OCI-LY1 (cell line): ENCODE results near the gene JPT2.
A peak's percentile ranks its signal among the peaks of the same experiment; 100 is the strongest.

Experiments
- H2AFZ ChIP-seq: fragments of 200-600 bp; sonication (generic), shearing (Covaris generic); 2 replicates; pipeline ENCODE4 v1.6.0; 2014; ENCODE audit warnings: antibody characterized with exemption, mild to moderate bottlenecking, low read length
- H3F3A ChIP-seq: fragments of 200-600 bp; sonication (generic), shearing (Covaris generic); 2 replicates; pipeline ENCODE4 v1.6.0; 2014; ENCODE audit warnings: mild to moderate bottlenecking, antibody characterized with exemption, low read length, moderate library complexity; ENCODE audit not compliant: insufficient read depth
- H3K27ac ChIP-seq: fragments of 200-600 bp; sonication (generic); 2 replicates; pipeline ENCODE4 v1.5.1; 2014; ENCODE audit warnings: low read length, mixed run types, mild to moderate bottlenecking, low read depth; ENCODE audit not compliant: poor library complexity, severe bottlenecking
- H3K27me3 ChIP-seq: fragments of 200-600 bp; sonication (generic); 2 replicates; pipeline ENCODE4 v1.6.0; 2014; ENCODE audit warnings: antibody characterized with exemption, mild to moderate bottlenecking, low read length, moderate library complexity; ENCODE audit not compliant: insufficient read depth
- H3K36me3 ChIP-seq: fragments of 200-600 bp; sonication (generic); 2 replicates; pipeline ENCODE4 v1.6.1; 2014; ENCODE audit warnings: mild to moderate bottlenecking, antibody characterized with exemption, low read length, moderate library complexity, mixed read lengths; ENCODE audit not compliant: insufficient read depth
- H3K4me1 ChIP-seq: fragments of 200-600 bp; sonication (generic); 2 replicates; pipeline ENCODE4 v1.5.1; 2014; ENCODE audit warnings: mild to moderate bottlenecking, low read length, moderate library complexity; ENCODE audit not compliant: insufficient read depth, severe bottlenecking
- H3K4me2 ChIP-seq: fragments of 200-600 bp; sonication (generic), shearing (Covaris generic); 2 replicates; pipeline ENCODE4 v1.6.1; 2014; ENCODE audit warnings: low read length
- H3K4me3 ChIP-seq: fragments of 200-600 bp; sonication (generic); 2 replicates; pipeline ENCODE4 v1.5.1; 2014; ENCODE audit warnings: low read length, low read depth, mild to moderate bottlenecking, mixed read lengths; ENCODE audit not compliant: poor library complexity, severe bottlenecking
- H3K79me2 ChIP-seq: fragments of 200-600 bp; shearing (Covaris generic); 2 replicates; pipeline ENCODE4 v1.6.1; 2016; ENCODE audit warnings: mixed run types, low read length, mixed read lengths; ENCODE audit not compliant: insufficient read depth
- H3K9ac ChIP-seq: fragments of 200-600 bp; sonication (generic), shearing (Covaris generic); 2 replicates; pipeline ENCODE4 v1.6.1; 2014; ENCODE audit warnings: mild to moderate bottlenecking, low read length, mixed read lengths
- H3K9me2 ChIP-seq: fragments of 200-600 bp; sonication (generic), shearing (Covaris generic); 2 replicates; pipeline ENCODE4 v1.6.1; 2014; ENCODE audit warnings: low read depth, mild to moderate bottlenecking, low read length, mixed read lengths
- H3K9me3 ChIP-seq: fragments of 200-600 bp; shearing (Covaris generic); 2 replicates; pipeline ENCODE4 v1.6.1; 2014; ENCODE audit warnings: low read length, mixed read lengths
- H4K20me1 ChIP-seq: fragments of 200-600 bp; sonication (generic), shearing (Covaris generic); 2 replicates; pipeline ENCODE4 v1.6.0; 2016; ENCODE audit warnings: mild to moderate bottlenecking, low read length; ENCODE audit not compliant: insufficient read depth
- CTCF ChIP-seq: fragments of 200-600 bp; sonication (generic), shearing (Covaris generic); IDR thresholded peaks from 2 replicates; pipeline ENCODE4 v1.5.1; 2017; ENCODE audit warnings: mild to moderate bottlenecking, antibody characterized with exemption, low read length, moderate library complexity, mixed read lengths
- EZH2 ChIP-seq: fragments of 200-600 bp; sonication (generic), shearing (Covaris generic); IDR thresholded peaks from 2 replicates; pipeline ENCODE4 v1.8.0; 2017; ENCODE audit warnings: borderline replicate concordance, mixed run types, mild to moderate bottlenecking, antibody characterized with exemption, low read length, moderate library complexity, mixed read lengths

Gene JPT2

DNA sequence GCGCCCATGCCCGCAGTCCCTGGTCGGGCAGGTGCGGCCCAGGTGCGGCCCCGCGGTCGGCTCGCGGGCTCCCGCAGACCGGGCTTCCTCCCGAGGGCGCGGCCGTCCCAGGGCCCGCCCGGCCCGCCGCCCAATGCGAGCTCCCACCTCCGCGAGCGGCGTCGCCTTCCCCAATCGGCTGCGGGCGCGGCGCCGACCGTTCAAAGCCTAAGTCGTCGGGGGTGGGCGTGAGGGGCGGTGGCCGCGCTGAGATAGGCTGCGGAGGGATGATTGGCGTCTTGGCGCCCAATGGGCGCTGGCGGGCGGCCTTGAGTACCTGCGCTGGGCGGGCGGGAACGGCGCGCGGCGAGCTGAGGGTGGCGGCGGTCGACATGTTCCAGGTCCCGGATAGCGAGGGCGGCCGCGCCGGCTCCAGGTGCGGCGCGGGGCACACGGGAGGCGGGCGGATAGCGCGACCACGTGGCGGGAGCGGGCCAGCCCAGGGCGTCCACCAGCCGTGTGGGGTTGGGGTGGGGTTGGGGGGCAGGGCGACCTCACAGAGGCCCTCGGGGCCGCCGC, at the start of gene JPT2:
JPT2 (plus strand) TSS at position 338 of the 558 bp plus-strand sequence; CDS start at position 372, 34 bp downstream.
- Histone ChIP-seq H3K4me1 (peaks cover 34% of the 10 kb centered on the region), H3K27ac (peak within 1 kb of the TSS; percentile 56), H3K9me3 (no peaks in the 10 kb centered on the region), H3K4me2 (peak within 1 kb of the TSS; percentile 74), H3K27me3 (no peaks in the 10 kb centered on the region), H3K9ac (peak within 1 kb of the TSS; percentile 82), H4K20me1 (no peaks in the 10 kb centered on the region), H3F3A (no peaks in the 10 kb centered on the region; the same call in 1 of the 2 replicates), H3K9me2 (no peaks in the 10 kb centered on the region), H3K4me3 (peak within 1 kb of the TSS; percentile 88), H2AFZ (no peak within 1 kb of the TSS), H3K79me2 (peaks cover 44% of the 10 kb centered on the region), H3K36me3 (peaks cover 53% of the 10 kb centered on the region)
- TF ChIP-seq CTCF (no peak), EZH2 (no peak)

DNA sequence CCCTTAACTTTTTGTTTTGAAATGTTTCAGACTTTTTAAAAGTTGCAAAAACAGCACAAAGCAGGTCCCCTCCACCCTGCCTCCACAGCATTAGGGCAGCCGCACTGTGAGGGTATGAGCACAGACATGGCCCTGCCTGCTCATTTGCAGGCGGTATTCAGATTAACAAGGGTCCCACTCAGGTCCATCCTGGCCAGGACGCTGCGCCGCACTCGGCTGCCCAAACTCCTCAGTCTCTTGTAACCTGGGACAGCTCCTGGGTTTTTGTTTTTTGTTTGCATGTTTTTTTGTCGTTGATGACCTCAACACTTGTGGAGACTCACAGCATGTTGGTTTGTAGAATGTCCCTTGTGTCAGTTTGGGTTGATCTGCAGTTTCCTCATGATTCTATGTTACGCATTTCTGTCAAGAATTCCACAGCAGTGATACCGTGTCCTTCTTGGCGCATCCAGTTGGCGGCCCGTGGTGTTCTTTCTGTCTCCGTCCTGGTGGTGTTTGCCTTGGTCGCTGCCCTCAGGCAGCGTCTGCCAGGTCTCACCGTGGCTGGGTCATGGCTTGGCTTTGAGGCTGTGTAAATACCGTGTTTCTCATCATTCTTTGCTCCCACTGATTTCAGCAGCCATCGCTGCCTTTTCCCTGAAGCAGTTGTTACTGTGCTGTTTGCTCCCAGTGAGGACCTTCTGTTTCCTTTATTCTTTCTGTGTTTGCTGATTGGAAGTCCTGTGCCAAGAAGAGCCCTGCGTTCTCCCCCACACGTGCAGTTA, 47.4 kb upstream of the JPT2 start:
- Histone ChIP-seq H3K79me2 (0 out of 2 replicates have a peak, but pooled peaks cover 7% of the 10 kb centered on the region), H3K4me1 (peaks cover 5% of the 10 kb centered on the region), H3K9me3 (no peaks in the 10 kb centered on the region), H3K4me2 (no peak overlapping the region), H3K4me3 (no peak overlapping the region), H3F3A (no peaks in the 10 kb centered on the region), H3K9me2 (no peaks in the 10 kb centered on the region), H2AFZ (no peak overlapping the region), H3K36me3 (peaks cover 94% of the 10 kb centered on the region), H3K9ac (no peak overlapping the region), H3K27ac (no peak overlapping the region), H4K20me1 (no peaks in the 10 kb centered on the region), H3K27me3 (no peaks in the 10 kb centered on the region)
- TF ChIP-seq CTCF: no peak
- TF ChIP-seq EZH2: no peak

DNA sequence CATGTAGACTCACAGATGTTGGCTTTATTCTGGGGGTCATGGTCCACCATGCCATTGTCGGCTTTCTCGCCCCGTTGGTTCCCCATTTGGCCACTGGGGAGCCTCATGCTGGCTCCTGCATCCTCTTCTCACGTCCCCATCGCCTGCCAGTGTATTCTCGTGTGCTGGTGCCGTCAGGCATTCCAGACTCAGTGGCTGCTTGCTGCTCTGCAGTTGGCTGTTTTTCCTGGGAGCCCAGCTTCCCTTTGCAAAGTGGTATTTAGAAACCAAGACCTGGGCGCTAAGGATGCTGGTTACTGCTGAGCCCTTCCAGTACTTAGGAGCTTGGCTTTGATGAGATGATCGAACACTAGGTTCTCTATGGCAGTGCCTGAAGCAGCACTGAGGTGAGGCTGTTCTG, 46.8 kb upstream of the JPT2 start:
- Histone ChIP-seq H3K27ac (no peak overlapping the region), H3K4me1 (peaks cover 5% of the 10 kb centered on the region), H2AFZ (no peak overlapping the region), H3F3A (no peaks in the 10 kb centered on the region), H3K9me2 (no peaks in the 10 kb centered on the region), H3K9ac (no peak overlapping the region), H3K79me2 (0 out of 2 replicates have a peak, but pooled peaks cover 7% of the 10 kb centered on the region), H4K20me1 (no peaks in the 10 kb centered on the region), H3K36me3 (peaks cover 91% of the 10 kb centered on the region), H3K4me2 (no peak overlapping the region), H3K27me3 (no peaks in the 10 kb centered on the region), H3K9me3 (no peaks in the 10 kb centered on the region), H3K4me3 (no peak overlapping the region)
- TF ChIP-seq CTCF: no peak
- TF ChIP-seq EZH2: no peak
